HCT116 (cell line): ENCODE measurements around the gene JADE1. TPM values are rescaled to one million over a fixed set of nuclear protein-coding genes. Genes with fewer than 3 reads are reported as not detected.

Source experiments
- ATAC-seq: fragments of 200-7000 bp; cut with Tn5 transposase; 2 replicates; pipeline ENCODE4 v1.9.1; 2020; ENCODE audit warnings: mild to moderate bottlenecking, moderate library complexity
- BruUV-seq: library from RNA; stranded (reverse); fragments of 400-500 nt; replicated peaks from 2 replicates; lab custom pipeline; 2021; lab: Mats Ljungman, UMichigan
- CTCF ChIA-PET: fragments of 300-600 bp; sonication (Branson Sonifier 250); formaldehyde crosslinking; loops from one replicate; lab custom pipeline; 2021; ENCODE audit warnings: antibody characterized with exemption; lab: Charles Lee
- POLR2A ChIA-PET: fragments of 300-600, 350-600 bp; sonication (Branson Sonifier 250); formaldehyde crosslinking; loops from one replicate; lab custom pipeline; 2021; ENCODE audit warnings: antibody characterized with exemption; lab: Charles Lee
- RAD21 ChIA-PET, 2 experiments: fragments of 300-600 bp; sonication (Branson Sonifier 250); formaldehyde crosslinking; loops; one replicate each; lab custom pipeline; 2023; ENCODE audit warnings: low total read pairs in 2 of 2; ENCODE audit not compliant: uncharacterized antibody in 2 of 2, unreplicated experiment in 2 of 2, low non-redundant PET in 1 of 2; lab: Charles Lee
- DNase-seq: peaks from one replicate; pipeline ENCODE4 v3.0.0-alpha.2; 2010; ENCODE audit warnings: low read depth, low spot score
- H2AFZ ChIP-seq: fragments of 200-600 bp; shearing (Covaris generic), sonication (generic); 2 replicates; pipeline ENCODE4 v1.6.1; 2017; ENCODE audit warnings: low read depth, mixed run types, mixed read lengths, antibody characterized with exemption, low read length; ENCODE audit not compliant: poor library complexity, severe bottlenecking
- H3K27ac ChIP-seq: 2 replicates; pipeline ENCODE4 v1.5.1; 2012; ENCODE audit warnings: low read depth, low read length
- H3K27me3 ChIP-seq: fragments of 200-600 bp; sonication (generic); 2 replicates; pipeline ENCODE4 v1.6.1; 2016; ENCODE audit warnings: mixed run types, low read length, mixed read lengths; ENCODE audit not compliant: insufficient read depth
- H3K36me3 ChIP-seq, 2 experiments: fragments of 200-500 bp in 1 of 2; fragments of 200-600 bp in 1 of 2; sonication (Bioruptor generic) in 1 of 2; sonication (generic) in 1 of 2; 2 replicates each; pipeline versions ENCODE4 v1.5.1 to v1.6.1; 2014 to 2016; ENCODE audit warnings: low read length in 2 of 2, inconsistent platforms in 1 of 2, mixed read lengths in 1 of 2, mixed run types in 1 of 2; ENCODE audit not compliant: insufficient read depth in 2 of 2, control insufficient read depth in 1 of 2
- H3K4me1 ChIP-seq, 2 experiments: fragments of 200-600 bp in 1 of 2; sonication (generic) in 1 of 2; 2 replicates each; pipeline versions ENCODE4 v1.5.1 to v1.6.1; 2012 to 2017; ENCODE audit warnings: low read length in 2 of 2, inconsistent platforms in 1 of 2, mild to moderate bottlenecking in 1 of 2, mixed read lengths in 1 of 2, mixed run types in 1 of 2, moderate library complexity in 1 of 2; ENCODE audit not compliant: insufficient read depth in 2 of 2, control insufficient read depth in 1 of 2
- H3K4me2 ChIP-seq: fragments of 200-600 bp; sonication (generic); 2 replicates; pipeline ENCODE4 v1.6.1; 2017; ENCODE audit warnings: mixed run types, low read length, mixed read lengths
- H3K4me3 ChIP-seq, 2 experiments: fragments of 200-600 bp in 1 of 2; sonication (generic) in 1 of 2; replicated peaks in 1 of 2; 2 replicates each; pipeline ENCODE4 v1.5.1; 2011 to 2016; ENCODE audit warnings: low read length in 2 of 2, control low read depth in 1 of 2, low read depth in 1 of 2, mild to moderate bottlenecking in 1 of 2, mixed read lengths in 1 of 2, mixed run types in 1 of 2
- H3K79me2 ChIP-seq: fragments of 200-600 bp; sonication (generic); 2 replicates; pipeline ENCODE4 v1.6.1; 2017; ENCODE audit warnings: mild to moderate bottlenecking, mixed run types, low read length, moderate library complexity, mixed read lengths; ENCODE audit not compliant: insufficient read depth
- H3K9ac ChIP-seq: fragments of 200-600 bp; sonication (generic); 2 replicates; pipeline ENCODE4 v1.6.1; 2016; ENCODE audit warnings: low read length, mixed read lengths
- H3K9me2 ChIP-seq: fragments of 200-600 bp; sonication (generic), shearing (Covaris generic); 2 replicates; pipeline ENCODE4 v1.6.1; 2017; ENCODE audit warnings: mixed run types, mild to moderate bottlenecking, moderate library complexity; ENCODE audit not compliant: insufficient read depth
- H3K9me3 ChIP-seq, 2 experiments: fragments of 200-500 bp in 1 of 2; fragments of 200-600 bp in 1 of 2; sonication (Bioruptor generic) in 1 of 2; sonication (generic) in 1 of 2; 2 replicates each; pipeline ENCODE4 v1.6.1; 2014 to 2017; ENCODE audit warnings: low read length in 2 of 2, mixed read lengths in 2 of 2, inconsistent platforms in 1 of 2, low read depth in 1 of 2, mild to moderate bottlenecking in 1 of 2, mixed run types in 1 of 2, moderate library complexity in 1 of 2; ENCODE audit not compliant: control insufficient read depth in 1 of 2, insufficient read depth in 1 of 2
- H4K20me1 ChIP-seq: fragments of 200-600 bp; sonication (generic), shearing (Covaris generic); 2 replicates; pipeline ENCODE4 v1.6.1; 2017; ENCODE audit warnings: mixed run types, mild to moderate bottlenecking, moderate library complexity; ENCODE audit not compliant: insufficient read depth
- JUND ChIP-seq: IDR thresholded peaks from 2 replicates; pipeline ENCODE4 v1.6.1; 2012
- RAD21 ChIP-seq: IDR thresholded peaks from 2 replicates; pipeline ENCODE4 v1.6.1; 2012; ENCODE audit warnings: low read depth, mild to moderate bottlenecking
- SP1 ChIP-seq: IDR thresholded peaks from 2 replicates; pipeline ENCODE4 v1.6.1; 2012; ENCODE audit warnings: low read depth
- intact Hi-C: fragments of 100-400 bp; cut with micrococcal nuclease; formaldehyde crosslinking; loops from 2 replicates; pipeline ENCODE4 v1.10.0; 2022
- total RNA-seq: library from RNA; stranded (reverse); gene quantifications from one replicate; pipeline ENCODE4 v1.2.1, GENCODE V29; 2021; ENCODE audit not compliant: unreplicated experiment
- TF ChIP-seq, protein P1 (sequence below), 3 experiments: fragments of 200-600 bp in 1 of 3; sonication (generic) in 1 of 3; IDR thresholded peaks in 2 of 3; conservative IDR thresholded peaks in 1 of 3; 2 replicates each; pipeline ENCODE4 v1.5.1; 2012 to 2017; ENCODE audit warnings: low read depth in 2 of 3, low read length in 2 of 3, antibody characterized with exemption in 1 of 3, borderline replicate concordance in 1 of 3, control low read depth in 1 of 3, mild to moderate bottlenecking in 1 of 3, mixed read lengths in 1 of 3, mixed run types in 1 of 3, moderate library complexity in 1 of 3; ENCODE audit not compliant: insufficient read depth in 1 of 3

JADE1 gene
- total RNA-seq, 1 experiment from 2014 or later, result 26.5 TPM

GRCh38 chr4:128780688-128781087 is 28.8 kb upstream of the JADE1 start:
- ATAC-seq (no peak), DNase-seq (no peak)
- intact Hi-C loops, result no loop called here
- ChIA-PET RAD21 (no interaction called here), CTCF (no interaction called here), POLR2A (no interaction called here)
- H3K36me3 ChIP-seq, result no peaks in the 10 kb centered on the region
- TF ChIP-seq RAD21, result no peak
- no peak overlapping the region for H2AFZ ChIP-seq
- H3K4me3 ChIP-seq, result no peak overlapping the region
- no peaks in the 10 kb centered on the region for H3K27me3 ChIP-seq
- H3K9me3 ChIP-seq, result no peaks in the 10 kb centered on the region
- BruUV-seq, result no TSS peak
- no peaks in the 10 kb centered on the region for H3K9me2 ChIP-seq
- H3K4me1 ChIP-seq, result no peaks in the 10 kb centered on the region
- no peaks in the 10 kb centered on the region for H3K79me2 ChIP-seq
- no peak overlapping the region for H3K4me2 ChIP-seq
- H4K20me1 ChIP-seq, result no peaks in the 10 kb centered on the region
- H3K9ac ChIP-seq, result no peak overlapping the region
- no peak overlapping the region for H3K27ac ChIP-seq

DNA sequence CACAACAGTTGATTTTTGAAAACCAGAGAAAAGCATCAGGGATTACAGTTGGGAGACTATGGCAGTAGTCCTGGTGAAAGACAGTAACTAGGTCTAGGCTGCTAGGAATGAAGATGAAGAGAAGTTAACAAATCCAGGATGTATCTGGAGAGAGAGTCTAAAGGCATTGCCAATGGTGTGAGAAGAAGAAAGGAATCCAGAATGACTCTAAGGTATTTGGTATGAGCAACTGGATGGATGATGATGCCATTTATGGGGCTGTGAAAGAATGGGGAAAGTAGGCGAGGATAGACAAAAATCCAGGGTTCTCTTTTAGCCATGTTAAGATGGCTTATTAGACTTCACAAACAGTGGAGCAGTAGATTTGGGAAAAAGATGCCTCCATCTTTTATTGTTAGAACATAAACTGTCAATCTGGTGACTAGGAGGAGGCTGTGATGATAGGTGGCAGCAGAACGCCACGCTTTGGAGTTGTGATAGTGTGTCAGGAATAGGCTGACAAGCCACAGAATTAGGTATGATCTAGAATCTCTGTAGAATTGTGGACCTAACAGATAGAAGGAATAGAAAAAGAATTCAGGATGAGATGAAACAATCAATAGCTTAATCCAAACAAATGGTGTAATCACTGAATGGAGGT is 27.3 kb upstream of the JADE1 start:
- POLR2A ChIA-PET, result no interaction called here
- Histone ChIP-seq H3K36me3 (no peaks in the 10 kb centered on the region), H3K4me3 (no peak overlapping the region), H3K79me2 (no peaks in the 10 kb centered on the region), H3K4me2 (no peak overlapping the region), H3K4me1 (no peaks in the 10 kb centered on the region), H2AFZ (no peak overlapping the region), H3K27ac (no peak overlapping the region), H3K9me2 (no peaks in the 10 kb centered on the region), H3K27me3 (no peaks in the 10 kb centered on the region), H3K9ac (no peak overlapping the region), H3K9me3 (no peaks in the 10 kb centered on the region), H4K20me1 (no peaks in the 10 kb centered on the region)
- intact Hi-C loops, result loop anchor here (1.0 kb wide), 1 partner anchor 81 kb away; no protein-coding TSS in a partner anchor
- TF ChIP-seq JUND, result no peak
- TF ChIP-seq RAD21, result peak; percentile 73
- TF ChIP-seq, protein P1, sequence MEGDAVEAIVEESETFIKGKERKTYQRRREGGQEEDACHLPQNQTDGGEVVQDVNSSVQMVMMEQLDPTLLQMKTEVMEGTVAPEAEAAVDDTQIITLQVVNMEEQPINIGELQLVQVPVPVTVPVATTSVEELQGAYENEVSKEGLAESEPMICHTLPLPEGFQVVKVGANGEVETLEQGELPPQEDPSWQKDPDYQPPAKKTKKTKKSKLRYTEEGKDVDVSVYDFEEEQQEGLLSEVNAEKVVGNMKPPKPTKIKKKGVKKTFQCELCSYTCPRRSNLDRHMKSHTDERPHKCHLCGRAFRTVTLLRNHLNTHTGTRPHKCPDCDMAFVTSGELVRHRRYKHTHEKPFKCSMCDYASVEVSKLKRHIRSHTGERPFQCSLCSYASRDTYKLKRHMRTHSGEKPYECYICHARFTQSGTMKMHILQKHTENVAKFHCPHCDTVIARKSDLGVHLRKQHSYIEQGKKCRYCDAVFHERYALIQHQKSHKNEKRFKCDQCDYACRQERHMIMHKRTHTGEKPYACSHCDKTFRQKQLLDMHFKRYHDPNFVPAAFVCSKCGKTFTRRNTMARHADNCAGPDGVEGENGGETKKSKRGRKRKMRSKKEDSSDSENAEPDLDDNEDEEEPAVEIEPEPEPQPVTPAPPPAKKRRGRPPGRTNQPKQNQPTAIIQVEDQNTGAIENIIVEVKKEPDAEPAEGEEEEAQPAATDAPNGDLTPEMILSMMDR (IDR thresholded peaks at IDR 0.05 in 2 of 3, conservative IDR thresholded peaks at IDR 0.05 in 1 of 3; ENCODE audit: borderline replicate concordance in 1 of 3, insufficient read depth in 1 of 3, low read depth in 2 of 3, low read length in 2 of 3), result peak; percentile 19 to 46 (median 44); a peak in 4 of 6 replicates
- no peak for TF ChIP-seq SP1
- CTCF ChIA-PET, result no interaction called here
- peak; percentile 18 for DNase-seq
- no TSS peak for BruUV-seq
- ATAC-seq, result peak; percentile 87
- RAD21 ChIA-PET, result no interaction called here
